Mesothelial cell of epicardium (in vitro differentiated cells): Measurements from ENCODE around the gene AIMP1. TPM values are rescaled to one million over a fixed set of nuclear protein-coding genes. Genes with fewer than 3 reads are reported as not detected.

Source experiments
- DNase-seq, 2 experiments: peaks; one replicate each; pipeline ENCODE4 v3.0.0; 2021; ENCODE audit warnings: low spot score in 2 of 2; ENCODE audit not compliant: unreplicated experiment in 2 of 2
- H3K27ac Mint-ChIP-seq: 2 replicates; pipeline ENCODE4 v1.8.0; 2021; ENCODE audit warnings: mixed read lengths
- H3K27me3 Mint-ChIP-seq: 2 replicates; pipeline ENCODE4 v1.8.0; 2021; ENCODE audit warnings: low read depth, mixed read lengths
- H3K36me3 Mint-ChIP-seq: 2 replicates; pipeline ENCODE4 v1.8.0; 2021; ENCODE audit warnings: mixed read lengths
- H3K4me1 Mint-ChIP-seq: 2 replicates; pipeline ENCODE4 v1.8.0; 2021; ENCODE audit warnings: mixed read lengths
- H3K4me3 Mint-ChIP-seq: 2 replicates; pipeline ENCODE4 v1.8.0; 2021; ENCODE audit warnings: mild to moderate bottlenecking, moderate library complexity, mixed read lengths
- H3K9me3 Mint-ChIP-seq: 2 replicates; pipeline ENCODE4 v1.8.0; 2021; ENCODE audit warnings: mixed read lengths
- CTCF ChIP-seq: fragments of 200-600 bp; sonication (generic); IDR thresholded peaks from one replicate; pipeline ENCODE4 v1.5.0; 2021; ENCODE audit warnings: antibody characterized with exemption; ENCODE audit not compliant: unreplicated experiment
- total RNA-seq: library from RNA; stranded (reverse); gene quantifications from 3 replicates; pipeline ENCODE4 v1.2.1, GENCODE V29; 2021

AIMP1 gene
- total RNA-seq, 1 donor from 2014 or later = 44.8 TPM

- Mint-ChIP-seq H3K4me1 (no peaks in the 10 kb centered on the region), H3K27me3 (no peaks in the 10 kb centered on the region), H3K4me3 (no peak overlapping the region), H3K9me3 (peaks cover 3% of the 10 kb centered on the region), H3K27ac (no peak overlapping the region), H3K36me3 (no peaks in the 10 kb centered on the region)
- DNase-seq = no peak
- TF ChIP-seq CTCF = no peak
Measured at GRCh38 chr4:106362086-106362825, 45.9 kb downstream of the AIMP1 start.

- no peaks in the 10 kb centered on the region for H3K27me3 Mint-ChIP-seq
- no peaks in the 10 kb centered on the region for H3K36me3 Mint-ChIP-seq
- no peaks in the 10 kb centered on the region for H3K9me3 Mint-ChIP-seq
- H3K4me1 Mint-ChIP-seq = peaks cover 1% of the 10 kb centered on the region
- no peak overlapping the region for H3K27ac Mint-ChIP-seq
- no peak for DNase-seq
- no peak overlapping the region for H3K4me3 Mint-ChIP-seq
- no peak for TF ChIP-seq CTCF
Measured at GRCh38 chr4:106364282-106364681, 47.9 kb downstream of the AIMP1 start.

GRCh38 chr4:106365613-106366012 lies 49.3 kb downstream of the AIMP1 start:
- DNase-seq = no peak
- no peak for TF ChIP-seq CTCF
- Mint-ChIP-seq H3K36me3 (no peaks in the 10 kb centered on the region), H3K4me1 (peaks cover 10% of the 10 kb centered on the region), H3K27me3 (no peaks in the 10 kb centered on the region), H3K27ac (no peak overlapping the region), H3K4me3 (no peak overlapping the region), H3K9me3 (no peaks in the 10 kb centered on the region)

- H3K4me3 Mint-ChIP-seq = no peak overlapping the region
- peaks cover 10% of the 10 kb centered on the region for H3K4me1 Mint-ChIP-seq
- TF ChIP-seq CTCF = no peak
- H3K27me3 Mint-ChIP-seq = no peaks in the 10 kb centered on the region
- DNase-seq = no peak
- no peaks in the 10 kb centered on the region for H3K36me3 Mint-ChIP-seq
- no peaks in the 10 kb centered on the region for H3K9me3 Mint-ChIP-seq
- H3K27ac Mint-ChIP-seq = no peak overlapping the region
Measured at GRCh38 chr4:106366026-106366425, 49.7 kb downstream of the AIMP1 start.

- H3K4me1 Mint-ChIP-seq = peaks cover 12% of the 10 kb centered on the region
- H3K9me3 Mint-ChIP-seq = no peaks in the 10 kb centered on the region
- no peak overlapping the region for H3K27ac Mint-ChIP-seq
- no peak for DNase-seq
- no peaks in the 10 kb centered on the region for H3K36me3 Mint-ChIP-seq
- H3K27me3 Mint-ChIP-seq = no peaks in the 10 kb centered on the region
- no peak overlapping the region for H3K4me3 Mint-ChIP-seq
- no peak for TF ChIP-seq CTCF
Measured at GRCh38 chr4:106367072-106367471, 50.7 kb downstream of the AIMP1 start.

GRCh38 chr4:106368678-106369077 lies 52.3 kb downstream of the AIMP1 start, which contains the start of gene GIMD1:
Gene GIMD1, minus strand, starts transcription at chr4:106368778. Its CDS starts 1,343 bp downstream, at chr4:106367435.
- Mint-ChIP-seq H3K9me3 (no peaks in the 10 kb centered on the region), H3K36me3 (no peaks in the 10 kb centered on the region), H3K4me3 (peak within 1 kb of the TSS; percentile 7), H3K4me1 (peaks cover 12% of the 10 kb centered on the region), H3K27me3 (no peaks in the 10 kb centered on the region), H3K27ac (no peak within 1 kb of the TSS)
- no peak for DNase-seq
- TF ChIP-seq CTCF = no peak
